ENCODE measurements around the gene PRIM1.

DNA sequence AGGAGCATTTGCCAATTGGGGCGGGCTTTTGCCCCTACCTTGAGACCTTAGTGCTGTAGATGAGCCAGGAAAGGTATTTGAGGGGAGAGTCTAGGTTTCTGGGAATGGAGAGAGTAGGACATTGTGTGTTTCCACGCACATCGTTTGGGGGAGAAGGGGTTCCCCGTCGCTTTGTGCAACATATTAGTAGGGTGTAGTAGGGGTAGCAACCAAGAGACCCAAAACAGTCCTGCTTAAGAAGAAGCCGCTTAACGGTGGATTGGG is 63.3 kb downstream of the PRIM1 start:
- TF ChIP-seq, protein P1, sequence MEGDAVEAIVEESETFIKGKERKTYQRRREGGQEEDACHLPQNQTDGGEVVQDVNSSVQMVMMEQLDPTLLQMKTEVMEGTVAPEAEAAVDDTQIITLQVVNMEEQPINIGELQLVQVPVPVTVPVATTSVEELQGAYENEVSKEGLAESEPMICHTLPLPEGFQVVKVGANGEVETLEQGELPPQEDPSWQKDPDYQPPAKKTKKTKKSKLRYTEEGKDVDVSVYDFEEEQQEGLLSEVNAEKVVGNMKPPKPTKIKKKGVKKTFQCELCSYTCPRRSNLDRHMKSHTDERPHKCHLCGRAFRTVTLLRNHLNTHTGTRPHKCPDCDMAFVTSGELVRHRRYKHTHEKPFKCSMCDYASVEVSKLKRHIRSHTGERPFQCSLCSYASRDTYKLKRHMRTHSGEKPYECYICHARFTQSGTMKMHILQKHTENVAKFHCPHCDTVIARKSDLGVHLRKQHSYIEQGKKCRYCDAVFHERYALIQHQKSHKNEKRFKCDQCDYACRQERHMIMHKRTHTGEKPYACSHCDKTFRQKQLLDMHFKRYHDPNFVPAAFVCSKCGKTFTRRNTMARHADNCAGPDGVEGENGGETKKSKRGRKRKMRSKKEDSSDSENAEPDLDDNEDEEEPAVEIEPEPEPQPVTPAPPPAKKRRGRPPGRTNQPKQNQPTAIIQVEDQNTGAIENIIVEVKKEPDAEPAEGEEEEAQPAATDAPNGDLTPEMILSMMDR (IDR thresholded peaks at IDR 0.05), result no peak
- no peak for TF ChIP-seq EP300 (IDR thresholded peaks at IDR 0.05)
- no peak for TF ChIP-seq POLR2AphosphoS5 (IDR thresholded peaks at IDR 0.05)
- no peak for TF ChIP-seq POLR2A (IDR thresholded peaks at IDR 0.05)

All from stomach (tissue), 4 donors.